Upper lobe of right lung (tissue), 1 donor: ENCODE measurements around the gene NR5A2. TPM values are rescaled to one million over a fixed set of nuclear protein-coding genes. Genes with fewer than 3 reads are reported as not detected.

Experiments used
- ATAC-seq: fragments of 200-7000 bp; cut with Tn5 transposase; one replicate; pipeline ENCODE4 v1.9.1; 2020; ENCODE audit warnings: mild to moderate bottlenecking, moderate library complexity
- DNase-seq: peaks from one replicate; pipeline ENCODE4 v3.0.0-alpha.2; 2020
- H3K27ac ChIP-seq: fragments of 200-600 bp; one replicate; pipeline ENCODE4 v1.8.0; 2022
- H3K27me3 ChIP-seq: fragments of 200-600 bp; one replicate; pipeline ENCODE4 v1.8.0; 2022; ENCODE audit warnings: mild to moderate bottlenecking
- H3K36me3 ChIP-seq: fragments of 200-600 bp; one replicate; pipeline ENCODE4 v1.8.0; 2022
- H3K4me1 ChIP-seq: fragments of 200-600 bp; one replicate; pipeline ENCODE4 v1.8.0; 2022
- H3K4me3 ChIP-seq: fragments of 200-600 bp; one replicate; pipeline ENCODE4 v1.8.0; 2022; ENCODE audit warnings: mild to moderate bottlenecking
- H3K9me3 ChIP-seq: fragments of 200-600 bp; one replicate; pipeline ENCODE4 v1.8.0; 2022
- CTCF ChIP-seq: fragments of 200-600 bp; IDR thresholded peaks from one replicate; pipeline ENCODE4 v1.8.0; 2022; ENCODE audit warnings: antibody characterized with exemption
- intact Hi-C: fragments of 100-400 bp; cut with DNase I; formaldehyde crosslinking; loops from one replicate; pipeline ENCODE4 v1.11.0; 2022
- total RNA-seq: library from RNA; stranded (reverse); fragmentation: NEBNext Ultra II Directional; extraction: Animal tissue kit (Norgen Biotek cat#: 25700); gene quantifications from one replicate; pipeline ENCODE4 v1.2.1, GENCODE V29; 2021
- donor health status: DM: no; HTN: yes; CAD: no; lungs with severe emphysema.

Gene NR5A2
- total RNA-seq, 1 donor from 2014 or later, result 8.1 TPM

GRCh38 chr1:200042552-200043335 lies 15.2 kb downstream of the NR5A2 start:
- peaks cover 8% of the 10 kb centered on the region for H3K4me1 ChIP-seq
- DNase-seq, result no peak

GRCh38 chr1:200043336-200043668 lies 15.8 kb downstream of the NR5A2 start:
- intact Hi-C loops, result no loop called here
- H3K4me1 ChIP-seq, result peaks cover 8% of the 10 kb centered on the region
- peaks cover 93% of the 10 kb centered on the region for H3K27me3 ChIP-seq
- no peaks in the 10 kb centered on the region for H3K36me3 ChIP-seq
- no peak for TF ChIP-seq CTCF
- no peak for ATAC-seq
- H3K4me3 ChIP-seq, result peak overlapping the region; percentile 54
- no peaks in the 10 kb centered on the region for H3K9me3 ChIP-seq
- no peak for DNase-seq
- peak overlapping the region; percentile 59 for H3K27ac ChIP-seq

More at GRCh38 chr1:200042552-200043335, 15.2 kb downstream of the NR5A2 start:
- intact Hi-C loops, result no loop called here
- peak overlapping the region; percentile 59 for H3K27ac ChIP-seq
- ATAC-seq, result peak; percentile 13
- no peaks in the 10 kb centered on the region for H3K9me3 ChIP-seq
- H3K27me3 ChIP-seq, result peaks cover 99% of the 10 kb centered on the region
- no peak for TF ChIP-seq CTCF
- H3K36me3 ChIP-seq, result no peaks in the 10 kb centered on the region
- peak overlapping the region; percentile 54 for H3K4me3 ChIP-seq

- TF ChIP-seq CTCF, result no peak
- intact Hi-C loops, result no loop called here
- Histone ChIP-seq H3K27ac (no peak overlapping the region), H3K36me3 (no peaks in the 10 kb centered on the region), H3K27me3 (peaks cover 65% of the 10 kb centered on the region), H3K4me3 (no peak overlapping the region), H3K4me1 (peaks cover 4% of the 10 kb centered on the region), H3K9me3 (no peaks in the 10 kb centered on the region)
- DNase-seq, result no peak
- no peak for ATAC-seq
These were observed 18.6 kb downstream of the NR5A2 start for GRCh38 chr1:200046115-200046514.

- peaks cover under 1% of the 10 kb centered on the region for H3K4me1 ChIP-seq
- H3K36me3 ChIP-seq, result no peaks in the 10 kb centered on the region
- no peak overlapping the region for H3K4me3 ChIP-seq
- peaks cover 44% of the 10 kb centered on the region for H3K27me3 ChIP-seq
- H3K27ac ChIP-seq, result no peak overlapping the region
- TF ChIP-seq CTCF, result no peak
- intact Hi-C loops, result no loop called here
- ATAC-seq (no peak), DNase-seq (no peak)
- H3K9me3 ChIP-seq, result no peaks in the 10 kb centered on the region
These were observed 20.7 kb downstream of the NR5A2 start for GRCh38 chr1:200048244-200048643.

GRCh38 chr1:200049810-200050209 lies 22.3 kb downstream of the NR5A2 start:
- no peak for TF ChIP-seq CTCF
- DNase-seq (no peak), ATAC-seq (no peak)
- Histone ChIP-seq H3K9me3 (no peaks in the 10 kb centered on the region), H3K27ac (no peak overlapping the region), H3K36me3 (no peaks in the 10 kb centered on the region), H3K27me3 (peaks cover 28% of the 10 kb centered on the region), H3K4me3 (no peak overlapping the region), H3K4me1 (no peaks in the 10 kb centered on the region)
- intact Hi-C loops, result no loop called here
